NB4 (cell line): ENCODE measurements around the gene MYO1E.

ENCODE experiments used
- CTCF ChIP-seq: IDR thresholded peaks from one replicate; pipeline ENCODE4 v1.5.1; 2012; ENCODE audit warnings: low read depth, low read length
- MYC ChIP-seq: IDR thresholded peaks from 2 replicates; pipeline ENCODE4 v1.6.1; 2011; ENCODE audit warnings: low read depth, low read length
- POLR2A ChIP-seq: IDR thresholded peaks from 2 replicates; pipeline ENCODE4 v1.6.1; 2011; ENCODE audit warnings: mild to moderate bottlenecking; ENCODE audit not compliant: insufficient read length; ENCODE audit errors: extremely low read depth

DNA sequence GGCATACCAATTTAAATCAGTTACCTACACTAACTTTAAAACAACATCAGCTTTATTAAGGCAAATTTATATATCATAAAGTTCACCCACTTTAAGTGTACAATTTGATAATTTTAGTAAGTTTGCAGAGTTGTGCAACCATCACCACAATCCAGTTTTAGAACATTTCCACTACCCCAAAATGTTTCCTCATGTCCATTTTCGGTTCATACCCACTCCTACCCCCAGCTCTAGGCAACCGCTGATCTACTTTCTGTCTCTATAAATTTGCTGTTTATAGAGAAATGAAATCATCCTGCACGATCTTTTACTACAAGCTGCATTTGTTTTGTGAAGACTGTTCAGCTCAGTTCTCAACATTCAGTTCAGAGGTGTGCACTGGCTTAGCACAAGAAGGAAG, 33.8 kb upstream of the MYO1E start:
- TF ChIP-seq CTCF (no peak), POLR2A (no peak), MYC (no peak)
